HepG2 (cell line): ENCODE data around the gene SLC16A5. TPM values are rescaled to one million over a fixed set of nuclear protein-coding genes. Genes with fewer than 3 reads are reported as not detected.

Experiments
- ATAC-seq: fragments of 200-7000 bp; cut with Tn5 transposase; 3 replicates; pipeline ENCODE4 v1.9.1; 2020; ENCODE audit warnings: mild to moderate bottlenecking, moderate library complexity
- BruUV-seq: library from RNA; stranded (reverse); fragments of 400-500 nt; replicated peaks from 2 replicates; lab custom pipeline; 2021; lab: Mats Ljungman, UMichigan
- CTCF ChIA-PET: fragments of 300-600 bp; formaldehyde crosslinking; extraction: SDS; loops from one replicate; lab custom pipeline; 2021; ENCODE audit warnings: low total read pairs, inconsistent platforms, low intra/inter-chr PET ratio; lab: Yijun Ruan, JAX
- POLR2A ChIA-PET: fragments of 350-600 bp; sonication (Branson Sonifier 250); formaldehyde crosslinking; loops from one replicate; lab custom pipeline; 2020; ENCODE audit warnings: antibody characterized with exemption, inconsistent platforms; lab: Yijun Ruan, JAX
- DNase-seq: peaks from one replicate; pipeline ENCODE4 v3.0.0-alpha.2; 2015; ENCODE audit warnings: low spot score
- FAIRE-seq: peaks from 3 replicates; lab custom pipeline; 2011; peaks lifted over from hg19 to GRCh38; lab: Jason Lieb, UNC
- H2AFZ ChIP-seq: one replicate; pipeline ENCODE4 v1.6.1; 2011; ENCODE audit warnings: low read length, inconsistent platforms
- H3K27ac ChIP-seq: fragments of 300-600 bp; 3 replicates; pipeline ENCODE4 v1.8.0; 2011; ENCODE audit warnings: mixed run types, mild to moderate bottlenecking, mixed read lengths, low read length, inconsistent platforms; ENCODE audit not compliant: insufficient read depth; ENCODE audit errors: extremely low read length
- H3K27me3 ChIP-seq, 2 experiments: fragments of 200-600 bp in 1 of 2; 2 replicates in 1 of 2; 3 replicates in 1 of 2; pipeline versions ENCODE4 v1.6.0 to v1.8.0; 2011; ENCODE audit warnings: low read length in 2 of 2, mild to moderate bottlenecking in 2 of 2, moderate library complexity in 2 of 2, inconsistent platforms in 1 of 2; ENCODE audit not compliant: insufficient read depth in 2 of 2, control insufficient read depth in 1 of 2
- H3K36me3 ChIP-seq, 2 experiments: fragments of 200-600 bp in 1 of 2; replicated peaks in 1 of 2; 2 replicates in 1 of 2; 3 replicates in 1 of 2; pipeline versions ENCODE4 v1.5.1 to v1.8.0; 2011; ENCODE audit warnings: low read length in 2 of 2, inconsistent platforms in 1 of 2; ENCODE audit not compliant: insufficient read depth in 2 of 2, control insufficient read depth in 1 of 2
- H3K4me1 ChIP-seq: 2 replicates; pipeline ENCODE4 v1.5.1; 2012; ENCODE audit warnings: low read length, inconsistent platforms; ENCODE audit not compliant: insufficient read depth
- H3K4me2 ChIP-seq: 2 replicates; pipeline ENCODE4 v1.6.0; 2011; ENCODE audit warnings: low read depth, low read length, inconsistent platforms
- H3K4me3 ChIP-seq, 3 experiments: fragments of 200-600 bp in 1 of 3; sonication (generic), shearing (Covaris generic) in 1 of 3; replicated peaks in 1 of 3; 2 replicates each; pipeline ENCODE4 v1.5.1; 2011 to 2016; ENCODE audit warnings: low read length in 3 of 3, inconsistent platforms in 2 of 3, low read depth in 2 of 3, mild to moderate bottlenecking in 2 of 3, control low read depth in 1 of 3, mixed read lengths in 1 of 3; ENCODE audit not compliant: insufficient read depth in 1 of 3
- H3K79me2 ChIP-seq: one replicate; pipeline ENCODE4 v1.6.1; 2011; ENCODE audit warnings: low read length, inconsistent platforms; ENCODE audit not compliant: insufficient read depth
- H3K9ac ChIP-seq: 2 replicates; pipeline ENCODE4 v1.6.0; 2011; ENCODE audit warnings: mild to moderate bottlenecking, low read depth, low read length, inconsistent platforms; ENCODE audit not compliant: insufficient read depth
- H3K9me3 ChIP-seq: 2 replicates; pipeline ENCODE4 v1.5.1; 2012; ENCODE audit warnings: mild to moderate bottlenecking, low read length
- H4K20me1 ChIP-seq: 2 replicates; pipeline ENCODE4 v1.6.0; 2011; ENCODE audit warnings: inconsistent platforms, mild to moderate bottlenecking, low read length, moderate library complexity; ENCODE audit not compliant: insufficient read depth
- CENPT ChIP-seq: sonication (generic); formaldehyde crosslinking; IDR thresholded peaks from 2 replicates; pipeline ENCODE4 v1.8.0; 2022; ENCODE audit warnings: low read depth, mild to moderate bottlenecking, moderate library complexity, missing genetic modification reagents
- CHD2 ChIP-seq: IDR thresholded peaks from 2 replicates; pipeline ENCODE4 v1.6.1; 2011; ENCODE audit warnings: low read depth, low read length, improper control_type of control experiment
- GTF2F1 ChIP-seq: fragments of 150-350 bp; IDR thresholded peaks from 2 replicates; pipeline ENCODE4 v1.6.1; 2014; ENCODE audit warnings: low read length
- HNRNPK ChIP-seq: fragments of 200-400 bp; formaldehyde crosslinking; IDR thresholded peaks from 2 replicates; pipeline ENCODE4 v1.6.1; 2018; ENCODE audit warnings: low read length, low read depth, moderate library complexity, mild to moderate bottlenecking; ENCODE audit not compliant: poor library complexity, severe bottlenecking
- NAIF1 ChIP-seq: sonication (generic); formaldehyde crosslinking; IDR thresholded peaks from 2 replicates; pipeline ENCODE4 v1.5.0; 2020; ENCODE audit warnings: mild to moderate bottlenecking, missing genetic modification reagents, borderline replicate concordance
- NCOA5 ChIP-seq: sonication (generic); formaldehyde crosslinking; IDR thresholded peaks from 2 replicates; pipeline ENCODE4 v1.4.0; 2020; ENCODE audit warnings: missing genetic modification reagents
- NFE2 ChIP-seq: sonication (generic); formaldehyde crosslinking; IDR thresholded peaks from 2 replicates; pipeline ENCODE4 v1.4.0; 2020; ENCODE audit warnings: missing genetic modification reagents
- PAWR ChIP-seq: sonication (generic); formaldehyde crosslinking; IDR thresholded peaks from 2 replicates; pipeline ENCODE4 v1.4.0; 2020; ENCODE audit warnings: missing genetic modification reagents, mild to moderate bottlenecking, borderline replicate concordance
- SMAD9 ChIP-seq: sonication (generic); formaldehyde crosslinking; IDR thresholded peaks from 2 replicates; pipeline ENCODE4 v1.5.1; 2020; ENCODE audit warnings: mild to moderate bottlenecking, missing genetic modification reagents
- STAG1 ChIP-seq: sonication (generic); formaldehyde crosslinking; IDR thresholded peaks from 2 replicates; pipeline ENCODE4 v1.4.0; 2020; ENCODE audit warnings: missing genetic modification reagents
- SYNCRIP ChIP-seq: fragments of 200-400 bp; formaldehyde crosslinking; IDR thresholded peaks from 2 replicates; pipeline ENCODE4 v1.6.1; 2018; ENCODE audit warnings: mild to moderate bottlenecking, low read depth, low read length; ENCODE audit not compliant: insufficient read depth
- ZFAT ChIP-seq: sonication (generic); formaldehyde crosslinking; conservative IDR thresholded peaks from 2 replicates; pipeline ENCODE4 v1.8.1; 2023; ENCODE audit warnings: missing genetic modification reagents, inconsistent platforms
- ZNF224 ChIP-seq: sonication (generic); formaldehyde crosslinking; IDR thresholded peaks from 2 replicates; pipeline ENCODE4 v1.5.0; 2020; ENCODE audit warnings: mild to moderate bottlenecking, missing genetic modification reagents
- ZNF234 ChIP-seq: sonication (generic); formaldehyde crosslinking; conservative IDR thresholded peaks from 2 replicates; pipeline ENCODE4 v1.5.1; 2020; ENCODE audit warnings: mild to moderate bottlenecking, missing genetic modification reagents
- ZNF251 ChIP-seq: sonication (generic); formaldehyde crosslinking; IDR thresholded peaks from 2 replicates; pipeline ENCODE4 v1.9.0; 2021; ENCODE audit warnings: mild to moderate bottlenecking, missing genetic modification reagents
- ZNF468 ChIP-seq: sonication (generic); formaldehyde crosslinking; IDR thresholded peaks from 2 replicates; pipeline ENCODE4 v1.8.0; 2022; ENCODE audit warnings: mild to moderate bottlenecking, moderate library complexity, missing genetic modification reagents
- ZNF615 ChIP-seq: sonication (generic); formaldehyde crosslinking; IDR thresholded peaks from 2 replicates; pipeline ENCODE4 v1.5.0; 2020; ENCODE audit warnings: mild to moderate bottlenecking, missing genetic modification reagents, borderline replicate concordance
- ZNF83 ChIP-seq: sonication (generic); formaldehyde crosslinking; IDR thresholded peaks from 2 replicates; pipeline ENCODE4 v1.4.0; 2020; ENCODE audit warnings: missing genetic modification reagents, mild to moderate bottlenecking, borderline replicate concordance
- WGBS: methylation state at CpG from one replicate; pipeline ENCODE4 v1.1.6; 2017; ENCODE audit warnings: low lambda C conversion rate; 5-methylcytosine and 5-hydroxymethylcytosine counted together
- in situ Hi-C: cut with HindIII; loops from 2 replicates; pipeline ENCODE4 v1.10.0; 2017; ENCODE audit warnings: low pct_unique_long_range_greater_than_20kb; ENCODE audit not compliant: extremely low pct_ligation_motif_present
- intact Hi-C: fragments of 100-400 bp; cut with micrococcal nuclease; formaldehyde crosslinking; loops from one replicate; pipeline ENCODE4 v1.10.0; 2022; ENCODE audit not compliant: unreplicated experiment
- polyA plus RNA-seq, 8 experiments: library from polyadenylated mRNA; depleted of rRNA in 3 of 8; stranded (reverse) in 7 of 8; unstranded in 1 of 8; fragments of >200 nt; fragmentation: Illumina TruSeq in 4 of 8; extraction: Trizol in 4 of 8; gene quantifications; 2 replicates each; pipeline versions ENCODE4 v1.2.1 to v1.2.3, GENCODE V29; 2011 to 2016; ENCODE audit warnings: low read depth in 4 of 8, missing spikeins in 1 of 8, mixed read lengths in 1 of 8; ENCODE audit not compliant: insufficient read depth in 1 of 8
- total RNA-seq, 5 experiments: library from RNA; depleted of rRNA; stranded (reverse); fragments of >200 nt; fragmentation: Illumina TruSeq; extraction: Trizol; gene quantifications; 2 replicates each; pipeline ENCODE4 v1.2.3, GENCODE V29; 2016; ENCODE audit warnings: low read depth in 1 of 5
- TF ChIP-seq, protein P1 (sequence below): sonication (generic); formaldehyde crosslinking; IDR thresholded peaks from 2 replicates; pipeline ENCODE4 v1.4.0; 2020; ENCODE audit warnings: mild to moderate bottlenecking, missing genetic modification reagents
- TF ChIP-seq, protein P2 (sequence below), 2 experiments: IDR thresholded peaks; 2 replicates each; pipeline ENCODE4 v1.6.1; 2011 to 2012; ENCODE audit warnings: low read length in 2 of 2, borderline replicate concordance in 1 of 2, low read depth in 1 of 2, mild to moderate bottlenecking in 1 of 2, moderate library complexity in 1 of 2

The SLC16A5 gene
- total and polyA plus RNA-seq, 2 of the 13 experiments (the other 11 are each of a cell fraction or from before 2014, with no cell fraction given) = 0.69 to 5.6 TPM

DNA sequence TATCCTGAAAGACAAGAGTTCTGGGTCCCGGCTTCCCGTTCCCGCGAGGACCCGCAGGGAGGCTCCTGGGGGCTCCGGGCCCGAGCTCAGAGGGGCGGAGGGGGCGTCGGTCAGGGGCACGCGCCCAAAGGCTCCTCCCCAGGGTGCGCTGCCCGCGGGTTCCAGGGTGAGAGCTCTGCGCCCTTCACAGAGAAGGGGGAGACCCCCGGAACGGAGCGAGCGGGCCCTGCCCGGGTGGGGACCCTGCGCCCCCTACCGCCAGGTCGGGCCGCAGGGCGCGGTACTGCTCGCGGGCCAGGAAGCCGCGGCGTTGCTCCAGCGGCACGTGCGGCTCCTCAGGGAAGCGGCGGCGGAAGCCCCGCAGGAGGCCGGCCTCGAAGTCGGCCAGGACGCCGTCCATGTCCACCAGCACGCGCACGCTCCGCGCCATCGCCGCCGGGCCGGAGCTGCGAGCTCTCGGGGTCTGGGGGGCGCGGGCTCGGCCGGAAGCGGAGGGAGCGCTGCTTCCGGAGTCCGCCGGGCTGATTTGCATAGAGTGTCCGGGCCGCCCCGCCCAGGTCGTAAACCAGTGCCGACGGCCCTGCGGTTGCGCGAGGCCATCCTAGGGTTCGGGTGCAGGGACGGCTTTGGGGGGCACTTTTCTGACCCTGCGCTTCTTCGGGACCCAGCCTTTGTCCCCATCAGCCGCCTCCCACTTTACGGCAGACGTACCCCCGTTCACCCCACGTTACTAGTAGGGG lies 43.7 kb downstream of the SLC16A5 start, which contains the start of gene NT5C:
TSS of gene NT5C (minus strand) at position 465 of the 740 bp plus-strand sequence. CDS start at position 430, 35 bp downstream.
- H3K79me2 ChIP-seq = peaks cover 8% of the 10 kb centered on the region
- FAIRE-seq (no peak), ATAC-seq (peak; percentile 91), DNase-seq (peak; percentile 79)
- H3K4me3 ChIP-seq = peak within 1 kb of the TSS; percentile 77 to 96 (median 83)
- POLR2A ChIA-PET = interaction anchor here (0.6 to 3.1 kb wide), 37 partner anchors 9 to 648 kb away, joined by 3 to 23 read pairs (median 4); partner anchors contain the start of genes ARMC7, CDR2L, FDXR and JPT1
- no peaks in the 10 kb centered on the region for H3K27me3 ChIP-seq
- intact Hi-C loops (loop anchor here (5.0 kb wide), 1 partner anchor 71 kb away; no protein-coding TSS in a partner anchor), in situ Hi-C loops (no loop called here)
- H3K9ac ChIP-seq = peak within 1 kb of the TSS; percentile 85
- 7% methylated on average over 13 of the region's 82 CpGs for WGBS
- H3K4me2 ChIP-seq = peak within 1 kb of the TSS; percentile 59
- H3K27ac ChIP-seq = peak within 1 kb of the TSS; percentile 86
- H4K20me1 ChIP-seq = peaks cover 4% of the 10 kb centered on the region; the same call in 1 of the 2 replicates
- CTCF ChIA-PET = interaction anchor here (1.0 to 2.8 kb wide), 4 partner anchors 17 to 71 kb away, joined by 3 to 26 read pairs (median 6); no protein-coding TSS in a partner anchor
- H2AFZ ChIP-seq = no peak within 1 kb of the TSS
- TSS peak; percentile 63 for BruUV-seq
- H3K36me3 ChIP-seq = peaks cover 10 to 31% of the 10 kb centered on the region in 2 experiments
- peaks cover 26% of the 10 kb centered on the region for H3K4me1 ChIP-seq
- no peaks in the 10 kb centered on the region for H3K9me3 ChIP-seq
- TF ChIP-seq PAWR (CRISPR knock-in tag) (0 out of 2 replicates have a peak, but pooled peaks have one; percentile 44), ZNF83 (CRISPR knock-in tag) (0 out of 2 replicates have a peak, but pooled peaks have one; percentile 57), SMAD9 (CRISPR knock-in tag) (no peak), SYNCRIP (no peak), ZNF234 (CRISPR knock-in tag) (no peak), CHD2 (peak; percentile 75; the same call in 1 of the 2 replicates), ZFAT (CRISPR knock-in tag) (no peak), ZNF224 (CRISPR knock-in tag) (no peak), GTF2F1 (0 out of 2 replicates have a peak, but pooled peaks have one; percentile 33), NCOA5 (CRISPR knock-in tag) (no peak), ZNF468 (CRISPR knock-in tag) (no peak), STAG1 (peak; percentile 60), HNRNPK (peak; percentile 72), ZNF615 (no peak), ZNF251 (CRISPR knock-in tag) (no peak), NAIF1 (CRISPR knock-in tag) (no peak), CENPT (CRISPR knock-in tag) (peak; percentile 97), NFE2 (no peak)
- TF ChIP-seq, protein P1, sequence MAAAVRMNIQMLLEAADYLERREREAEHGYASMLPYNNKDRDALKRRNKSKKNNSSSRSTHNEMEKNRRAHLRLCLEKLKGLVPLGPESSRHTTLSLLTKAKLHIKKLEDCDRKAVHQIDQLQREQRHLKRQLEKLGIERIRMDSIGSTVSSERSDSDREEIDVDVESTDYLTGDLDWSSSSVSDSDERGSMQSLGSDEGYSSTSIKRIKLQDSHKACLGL (CRISPR knock-in tag) = peak; percentile 68
- TF ChIP-seq, protein P2, sequence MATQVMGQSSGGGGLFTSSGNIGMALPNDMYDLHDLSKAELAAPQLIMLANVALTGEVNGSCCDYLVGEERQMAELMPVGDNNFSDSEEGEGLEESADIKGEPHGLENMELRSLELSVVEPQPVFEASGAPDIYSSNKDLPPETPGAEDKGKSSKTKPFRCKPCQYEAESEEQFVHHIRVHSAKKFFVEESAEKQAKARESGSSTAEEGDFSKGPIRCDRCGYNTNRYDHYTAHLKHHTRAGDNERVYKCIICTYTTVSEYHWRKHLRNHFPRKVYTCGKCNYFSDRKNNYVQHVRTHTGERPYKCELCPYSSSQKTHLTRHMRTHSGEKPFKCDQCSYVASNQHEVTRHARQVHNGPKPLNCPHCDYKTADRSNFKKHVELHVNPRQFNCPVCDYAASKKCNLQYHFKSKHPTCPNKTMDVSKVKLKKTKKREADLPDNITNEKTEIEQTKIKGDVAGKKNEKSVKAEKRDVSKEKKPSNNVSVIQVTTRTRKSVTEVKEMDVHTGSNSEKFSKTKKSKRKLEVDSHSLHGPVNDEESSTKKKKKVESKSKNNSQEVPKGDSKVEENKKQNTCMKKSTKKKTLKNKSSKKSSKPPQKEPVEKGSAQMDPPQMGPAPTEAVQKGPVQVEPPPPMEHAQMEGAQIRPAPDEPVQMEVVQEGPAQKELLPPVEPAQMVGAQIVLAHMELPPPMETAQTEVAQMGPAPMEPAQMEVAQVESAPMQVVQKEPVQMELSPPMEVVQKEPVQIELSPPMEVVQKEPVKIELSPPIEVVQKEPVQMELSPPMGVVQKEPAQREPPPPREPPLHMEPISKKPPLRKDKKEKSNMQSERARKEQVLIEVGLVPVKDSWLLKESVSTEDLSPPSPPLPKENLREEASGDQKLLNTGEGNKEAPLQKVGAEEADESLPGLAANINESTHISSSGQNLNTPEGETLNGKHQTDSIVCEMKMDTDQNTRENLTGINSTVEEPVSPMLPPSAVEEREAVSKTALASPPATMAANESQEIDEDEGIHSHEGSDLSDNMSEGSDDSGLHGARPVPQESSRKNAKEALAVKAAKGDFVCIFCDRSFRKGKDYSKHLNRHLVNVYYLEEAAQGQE (IDR thresholded peaks at IDR 0.05; ENCODE audit: borderline replicate concordance in 1 of 2, low read depth in 1 of 2, low read length in 2 of 2) = no peak
